HepG2 (cell line): Measurements from ENCODE around the gene AVPR2. TPM values are rescaled to one million over a fixed set of nuclear protein-coding genes. Genes with fewer than 3 reads are reported as not detected.
A peak's percentile ranks its signal among the peaks of the same experiment; 100 is the strongest.

Experiments used
- GPBP1L1 ChIP-seq: sonication (generic); formaldehyde crosslinking; IDR thresholded peaks from 2 replicates; pipeline ENCODE4 v1.5.0; 2020; ENCODE audit warnings: mild to moderate bottlenecking, missing genetic modification reagents
- ISL2 ChIP-seq: sonication (generic); formaldehyde crosslinking; IDR thresholded peaks from 2 replicates; pipeline ENCODE4 v1.5.0; 2020; ENCODE audit warnings: missing genetic modification reagents
- KLF12 ChIP-seq: sonication (generic); formaldehyde crosslinking; IDR thresholded peaks from 2 replicates; pipeline ENCODE4 v1.4.0; 2020; ENCODE audit warnings: missing genetic modification reagents, borderline replicate concordance
- MNT ChIP-seq: fragments of 450-650 bp; IDR thresholded peaks from 2 replicates; pipeline ENCODE4 v1.6.1; 2016
- NCOA2 ChIP-seq: sonication (generic); formaldehyde crosslinking; IDR thresholded peaks from 2 replicates; pipeline ENCODE4 v1.8.0; 2022; ENCODE audit warnings: inconsistent platforms
- NCOA5 ChIP-seq: sonication (generic); formaldehyde crosslinking; IDR thresholded peaks from 2 replicates; pipeline ENCODE4 v1.4.0; 2020; ENCODE audit warnings: missing genetic modification reagents
- RARA ChIP-seq: IDR thresholded peaks from 2 replicates; pipeline ENCODE4 v1.6.1; 2016; ENCODE audit warnings: missing genetic modification reagents, missing compliant biosample characterization
- STAT6 ChIP-seq: sonication (generic); formaldehyde crosslinking; IDR thresholded peaks from 2 replicates; pipeline ENCODE4 v1.4.0; 2020; ENCODE audit warnings: missing genetic modification reagents, mild to moderate bottlenecking, borderline replicate concordance
- TARDBP ChIP-seq: sonication (generic); formaldehyde crosslinking; IDR thresholded peaks from 2 replicates; pipeline ENCODE4 v1.8.0; 2022; ENCODE audit warnings: mild to moderate bottlenecking, missing genetic modification reagents
- ZFP1 ChIP-seq: IDR thresholded peaks from 2 replicates; pipeline ENCODE4 v1.6.1; 2016
- ZFX ChIP-seq: sonication (generic); formaldehyde crosslinking; IDR thresholded peaks from 2 replicates; pipeline ENCODE4 v1.4.0; 2020; ENCODE audit warnings: mild to moderate bottlenecking, low read depth, missing genetic modification reagents, moderate library complexity
- ZNF264 ChIP-seq: sonication (generic); formaldehyde crosslinking; IDR thresholded peaks from 2 replicates; pipeline ENCODE4 v1.4.0; 2020; ENCODE audit warnings: missing genetic modification reagents
- ZNF605 ChIP-seq: sonication (generic); formaldehyde crosslinking; IDR thresholded peaks from 2 replicates; pipeline ENCODE4 v1.8.0; 2022; ENCODE audit warnings: mild to moderate bottlenecking, missing genetic modification reagents
- ZNF644 ChIP-seq: IDR thresholded peaks from 2 replicates; pipeline ENCODE4 v1.6.1; 2016; ENCODE audit warnings: low read depth
- polyA plus RNA-seq, 8 experiments: library from polyadenylated mRNA; depleted of rRNA in 3 of 8; stranded (reverse) in 7 of 8; unstranded in 1 of 8; fragments of >200 nt; fragmentation: Illumina TruSeq in 4 of 8; extraction: Trizol in 4 of 8; gene quantifications; 2 replicates each; pipeline versions ENCODE4 v1.2.1 to v1.2.3, GENCODE V29; 2011 to 2016; ENCODE audit warnings: low read depth in 4 of 8, missing spikeins in 1 of 8, mixed read lengths in 1 of 8; ENCODE audit not compliant: insufficient read depth in 1 of 8
- total RNA-seq, 5 experiments: library from RNA; depleted of rRNA; stranded (reverse); fragments of >200 nt; fragmentation: Illumina TruSeq; extraction: Trizol; gene quantifications; 2 replicates each; pipeline ENCODE4 v1.2.3, GENCODE V29; 2016; ENCODE audit warnings: low read depth in 1 of 5
- TF ChIP-seq, protein P1 (sequence below), 2 experiments: sonication (generic) in 1 of 2; formaldehyde crosslinking in 1 of 2; IDR thresholded peaks; 2 replicates each; pipeline versions ENCODE4 v1.4.0 to v1.6.1; 2016 to 2020; ENCODE audit warnings: borderline replicate concordance in 1 of 2, low read depth in 1 of 2, mild to moderate bottlenecking in 1 of 2, missing genetic modification reagents in 1 of 2
- TF ChIP-seq, protein P2 (sequence below): sonication (generic); formaldehyde crosslinking; IDR thresholded peaks from 2 replicates; pipeline ENCODE4 v1.4.0; 2020; ENCODE audit warnings: missing genetic modification reagents
- TF ChIP-seq, protein P3 (sequence below): sonication (generic); formaldehyde crosslinking; IDR thresholded peaks from 2 replicates; pipeline ENCODE4 v1.8.1; 2023; ENCODE audit warnings: mild to moderate bottlenecking, missing genetic modification reagents, borderline replicate concordance

Gene AVPR2
- total and polyA plus RNA-seq, 2 of the 13 experiments (the other 11 are each of a cell fraction or from before 2014, with no cell fraction given) = not detected

DNA sequence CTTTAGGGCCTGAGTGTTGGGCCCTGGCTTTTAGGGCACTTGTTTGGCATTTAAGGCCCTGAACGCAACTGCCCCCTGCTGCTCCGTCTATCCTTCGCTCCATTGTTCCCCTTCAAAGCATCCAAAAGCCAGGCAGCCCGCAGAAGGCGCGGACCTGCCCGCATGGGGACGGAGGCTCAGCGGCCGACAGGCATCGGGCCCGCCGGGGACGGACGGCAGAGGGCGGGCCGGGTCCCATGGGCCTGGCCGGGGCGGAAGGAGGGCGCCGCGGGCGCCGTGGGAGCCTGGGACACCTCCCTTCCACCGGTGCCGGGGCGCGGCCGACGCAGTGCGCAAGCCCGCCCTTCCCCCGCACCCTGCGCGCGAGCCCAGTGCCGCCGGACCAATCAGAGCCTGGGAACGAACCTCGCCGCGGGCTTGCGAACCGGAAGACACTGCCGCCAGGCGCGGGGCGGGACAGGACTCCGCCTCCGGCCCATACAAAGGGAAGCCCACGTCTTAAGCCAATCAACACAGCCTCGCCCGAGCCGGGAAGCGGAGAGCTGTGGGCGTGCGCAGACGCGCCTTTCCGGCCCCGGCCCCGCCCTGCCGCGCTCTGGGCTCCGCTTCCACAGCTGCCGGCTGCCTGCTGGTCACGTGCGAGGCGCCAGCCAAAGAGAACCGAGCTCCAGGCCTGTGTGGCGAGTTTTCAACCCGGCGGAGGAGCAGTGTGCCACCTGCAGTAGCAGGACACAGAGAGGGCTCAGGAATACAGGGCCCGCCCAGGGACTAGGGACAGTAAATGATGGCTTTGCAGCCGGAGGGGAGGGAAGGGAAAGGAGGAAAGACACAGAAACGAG is 23.7 kb downstream of the AVPR2 start (continued):
- TF ChIP-seq STAT6 (CRISPR knock-in tag) (no peak), GPBP1L1 (CRISPR knock-in tag) (no peak), NCOA2 (CRISPR knock-in tag) (0 out of 2 replicates have a peak, but pooled peaks have one; percentile 8), ZNF605 (CRISPR knock-in tag) (no peak), ZFP1 (CRISPR knock-in tag) (no peak), TARDBP (CRISPR knock-in tag) (no peak), ISL2 (no peak; the same call in 1 of the 2 replicates), ZFX (CRISPR knock-in tag) (no peak; the same call in 1 of the 2 replicates), ZNF644 (no peak), ZNF264 (no peak), RARA (CRISPR knock-in tag) (no peak), NCOA5 (no peak), MNT (no peak), KLF12 (CRISPR knock-in tag) (peak; percentile 78; the same call in 1 of the 2 replicates)
- TF ChIP-seq, protein P1, sequence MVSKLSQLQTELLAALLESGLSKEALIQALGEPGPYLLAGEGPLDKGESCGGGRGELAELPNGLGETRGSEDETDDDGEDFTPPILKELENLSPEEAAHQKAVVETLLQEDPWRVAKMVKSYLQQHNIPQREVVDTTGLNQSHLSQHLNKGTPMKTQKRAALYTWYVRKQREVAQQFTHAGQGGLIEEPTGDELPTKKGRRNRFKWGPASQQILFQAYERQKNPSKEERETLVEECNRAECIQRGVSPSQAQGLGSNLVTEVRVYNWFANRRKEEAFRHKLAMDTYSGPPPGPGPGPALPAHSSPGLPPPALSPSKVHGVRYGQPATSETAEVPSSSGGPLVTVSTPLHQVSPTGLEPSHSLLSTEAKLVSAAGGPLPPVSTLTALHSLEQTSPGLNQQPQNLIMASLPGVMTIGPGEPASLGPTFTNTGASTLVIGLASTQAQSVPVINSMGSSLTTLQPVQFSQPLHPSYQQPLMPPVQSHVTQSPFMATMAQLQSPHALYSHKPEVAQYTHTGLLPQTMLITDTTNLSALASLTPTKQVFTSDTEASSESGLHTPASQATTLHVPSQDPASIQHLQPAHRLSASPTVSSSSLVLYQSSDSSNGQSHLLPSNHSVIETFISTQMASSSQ (IDR thresholded peaks at IDR 0.05; ENCODE audit: low read depth) = no peak
- TF ChIP-seq, protein P1 (CRISPR knock-in tag; IDR thresholded peaks at IDR 0.05; ENCODE audit: borderline replicate concordance) = 0 out of 2 replicates have a peak, but pooled peaks have one; percentile 44
- TF ChIP-seq, protein P2, sequence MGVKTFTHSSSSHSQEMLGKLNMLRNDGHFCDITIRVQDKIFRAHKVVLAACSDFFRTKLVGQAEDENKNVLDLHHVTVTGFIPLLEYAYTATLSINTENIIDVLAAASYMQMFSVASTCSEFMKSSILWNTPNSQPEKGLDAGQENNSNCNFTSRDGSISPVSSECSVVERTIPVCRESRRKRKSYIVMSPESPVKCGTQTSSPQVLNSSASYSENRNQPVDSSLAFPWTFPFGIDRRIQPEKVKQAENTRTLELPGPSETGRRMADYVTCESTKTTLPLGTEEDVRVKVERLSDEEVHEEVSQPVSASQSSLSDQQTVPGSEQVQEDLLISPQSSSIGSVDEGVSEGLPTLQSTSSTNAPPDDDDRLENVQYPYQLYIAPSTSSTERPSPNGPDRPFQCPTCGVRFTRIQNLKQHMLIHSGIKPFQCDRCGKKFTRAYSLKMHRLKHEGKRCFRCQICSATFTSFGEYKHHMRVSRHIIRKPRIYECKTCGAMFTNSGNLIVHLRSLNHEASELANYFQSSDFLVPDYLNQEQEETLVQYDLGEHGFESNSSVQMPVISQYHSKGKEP (CRISPR knock-in tag) = no peak
- TF ChIP-seq, protein P3, sequence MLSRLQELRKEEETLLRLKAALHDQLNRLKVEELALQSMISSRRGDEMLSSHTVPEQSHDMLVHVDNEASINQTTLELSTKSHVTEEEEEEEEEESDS (CRISPR knock-in tag) = no peak
